Measurements from ENCODE around the gene KCNQ1. TPM values are rescaled to one million over a fixed set of nuclear protein-coding genes. Genes with fewer than 3 reads are reported as not detected.

The KCNQ1 gene
- total RNA-seq, 3 donors from 2014 or later, result 15.5 to 44.7 (median 37.4) TPM

GRCh38 chr11:2535673-2536439 lies 91.0 kb downstream of the KCNQ1 start:
- intact Hi-C loops (cut with DNase I, micrococcal nuclease), result no loop called here
- DNase-seq (peak in 2 of 3 donors; percentile 19 to 43), ATAC-seq (no peak)
- H3K36me3 ChIP-seq (ENCODE audit: low read depth), result no peaks in the 10 kb centered on the region
- no peaks in the 10 kb centered on the region for H3K9me3 ChIP-seq
- H3K4me1 ChIP-seq (ENCODE audit: low read depth), result peaks cover 16% of the 10 kb centered on the region
- no peak overlapping the region for H3K4me3 ChIP-seq
- no peak for TF ChIP-seq CTCF (IDR thresholded peaks at IDR 0.05)

GRCh38 chr11:2536440-2536989 lies 91.7 kb downstream of the KCNQ1 start:
- intact Hi-C loops (cut with DNase I, micrococcal nuclease), result no loop called here
- DNase-seq (peak in 2 of 3 donors; percentile 22 to 40), ATAC-seq (no peak)
- Histone ChIP-seq H3K4me3 (no peak overlapping the region), H3K4me1 (ENCODE audit: low read depth) (peaks cover 14% of the 10 kb centered on the region), H3K36me3 (ENCODE audit: low read depth) (no peaks in the 10 kb centered on the region), H3K9me3 (no peaks in the 10 kb centered on the region)
- no peak for TF ChIP-seq CTCF (IDR thresholded peaks at IDR 0.05)

GRCh38 chr11:2537010-2537705 lies 92.3 kb downstream of the KCNQ1 start:
- H3K4me1 ChIP-seq (ENCODE audit: low read depth), result peaks cover 12% of the 10 kb centered on the region
- no peaks in the 10 kb centered on the region for H3K36me3 ChIP-seq (ENCODE audit: low read depth)
- H3K4me3 ChIP-seq, result no peak overlapping the region
- intact Hi-C loops (cut with DNase I, micrococcal nuclease), result no loop called here
- H3K9me3 ChIP-seq, result no peaks in the 10 kb centered on the region
- DNase-seq, result peak in 2 of 3 donors; percentile 9 to 18
- no peak for ATAC-seq
- TF ChIP-seq CTCF (IDR thresholded peaks at IDR 0.05), result no peak

GRCh38 chr11:2537896-2538724 lies 93.3 kb downstream of the KCNQ1 start:
- intact Hi-C loops (cut with DNase I, micrococcal nuclease), result no loop called here
- no peaks in the 10 kb centered on the region for H3K9me3 ChIP-seq
- H3K36me3 ChIP-seq (ENCODE audit: low read depth), result no peaks in the 10 kb centered on the region
- ATAC-seq (no peak), DNase-seq (peak in 1 of 3 donors; percentile 14)
- TF ChIP-seq CTCF (IDR thresholded peaks at IDR 0.05), result no peak
- H3K4me1 ChIP-seq (ENCODE audit: low read depth), result peaks cover 4% of the 10 kb centered on the region
- no peak overlapping the region for H3K4me3 ChIP-seq

- no peak for ATAC-seq
- TF ChIP-seq CTCF (IDR thresholded peaks at IDR 0.05), result no peak
- no peaks in the 10 kb centered on the region for H3K9me3 ChIP-seq
- peak in 2 of 3 donors; percentile 19 to 53 for DNase-seq
- H3K36me3 ChIP-seq (ENCODE audit: low read depth), result no peaks in the 10 kb centered on the region
- H3K4me3 ChIP-seq, result no peak overlapping the region
- no peaks in the 10 kb centered on the region for H3K4me1 ChIP-seq (ENCODE audit: low read depth)
- intact Hi-C loops (cut with DNase I, micrococcal nuclease), result no loop called here
Measured at GRCh38 chr11:2538951-2539350, 94.1 kb downstream of the KCNQ1 start.
